Activated CD8-positive, alpha-beta memory T cell treated with anti-CD3 and anti-CD28 coated beads for 24 hours (primary cell): ENCODE results near the gene ACSS1.

ENCODE experiments used
- DNase-seq: peaks from one replicate; pipeline ENCODE4 v3.0.0-alpha.2; 2020

Gene ACSS1

GRCh38 chr20:25046181-25046641, 11.7 kb downstream of the ACSS1 start:
- DNase-seq, result no peak

GRCh38 chr20:25045343-25045712, 12.6 kb downstream of the ACSS1 start:
- DNase-seq, result no peak

GRCh38 chr20:25044660-25045342, 13.1 kb downstream of the ACSS1 start:
- no peak for DNase-seq

- no peak for DNase-seq
Measured at GRCh38 chr20:25044261-25044560, 13.7 kb downstream of the ACSS1 start.

GRCh38 chr20:25043499-25044260, 14.3 kb downstream of the ACSS1 start:
- DNase-seq, result no peak

GRCh38 chr20:25042531-25043498, 15.1 kb downstream of the ACSS1 start:
- peak; percentile 72 for DNase-seq

GRCh38 chr20:25041813-25042530, 16.0 kb downstream of the ACSS1 start:
- no peak for DNase-seq

- DNase-seq, result no peak
Measured at GRCh38 chr20:25040438-25040831, 17.5 kb downstream of the ACSS1 start.

- DNase-seq, result no peak
Measured at GRCh38 chr20:25039697-25040437, 18.1 kb downstream of the ACSS1 start.

GRCh38 chr20:25038591-25039015, 19.3 kb downstream of the ACSS1 start:
- DNase-seq, result no peak

- DNase-seq, result no peak
Measured at GRCh38 chr20:25038103-25038410, 19.9 kb downstream of the ACSS1 start.

GRCh38 chr20:25037288-25038102, 20.4 kb downstream of the ACSS1 start:
- no peak for DNase-seq

GRCh38 chr20:25036331-25036936, 21.5 kb downstream of the ACSS1 start:
- DNase-seq, result no peak

- DNase-seq, result no peak
Measured at GRCh38 chr20:25035921-25036320, 22.0 kb downstream of the ACSS1 start.

- DNase-seq, result no peak
Measured at GRCh38 chr20:25033924-25034300, 24.0 kb downstream of the ACSS1 start.

- no peak for DNase-seq
Measured at GRCh38 chr20:25033265-25033923, 24.5 kb downstream of the ACSS1 start.

GRCh38 chr20:25032478-25033264, 25.3 kb downstream of the ACSS1 start:
- DNase-seq, result no peak

- no peak for DNase-seq
Measured at GRCh38 chr20:25032065-25032477, 25.9 kb downstream of the ACSS1 start.

GRCh38 chr20:25031241-25031640, 26.7 kb downstream of the ACSS1 start:
- DNase-seq, result no peak
